HG03558 (cell line): ENCODE data around the gene FUZ.

Experiments used
- ATAC-seq: cut with Tn5 transposase; IDR thresholded peaks from one replicate; pipeline ENCODE4 v1.9.1; 2021; ENCODE audit warnings: moderate number of reproducible peaks; ENCODE audit not compliant: unreplicated experiment; ENCODE audit errors: extremely low read depth

Gene FUZ

GRCh38 chr19:49788857-49789256, 24.2 kb downstream of the FUZ start:
- no peak for ATAC-seq

- no peak for ATAC-seq
Observed at GRCh38 chr19:49787746-49788145, 25.3 kb downstream of the FUZ start.

GRCh38 chr19:49786376-49786820, 26.7 kb downstream of the FUZ start:
- ATAC-seq: no peak

GRCh38 chr19:49782515-49782914, 30.6 kb downstream of the FUZ start:
- ATAC-seq: no peak

- no peak for ATAC-seq
Observed at GRCh38 chr19:49781394-49781793, 31.7 kb downstream of the FUZ start.

GRCh38 chr19:49780861-49781260, 32.2 kb downstream of the FUZ start:
- ATAC-seq: no peak

GRCh38 chr19:49779731-49780555, 33.1 kb downstream of the FUZ start:
- ATAC-seq: no peak

GRCh38 chr19:49776371-49776764, 36.7 kb downstream of the FUZ start:
- no peak for ATAC-seq

GRCh38 chr19:49775742-49776370, 37.2 kb downstream of the FUZ start:
- ATAC-seq: no peak

- ATAC-seq: no peak
Observed at GRCh38 chr19:49774969-49775368, 38.1 kb downstream of the FUZ start.

- no peak for ATAC-seq
Observed at GRCh38 chr19:49773663-49774350, 39.3 kb downstream of the FUZ start.

- no peak for ATAC-seq
Observed at GRCh38 chr19:49772850-49773432, 40.2 kb downstream of the FUZ start.

- ATAC-seq: no peak
Observed at GRCh38 chr19:49771674-49772139, 41.4 kb downstream of the FUZ start.

GRCh38 chr19:49770529-49770928, 42.6 kb downstream of the FUZ start:
- ATAC-seq: no peak

GRCh38 chr19:49767967-49768581, 45.0 kb downstream of the FUZ start:
- no peak for ATAC-seq

GRCh38 chr19:49767381-49767780, 45.7 kb downstream of the FUZ start:
- no peak for ATAC-seq

GRCh38 chr19:49766930-49767299, 46.2 kb downstream of the FUZ start, which contains the start of gene AP2A1:
AP2A1 (plus strand) TSS chr19:49767001; CDS start chr19:49767134, 133 bp downstream.
- no peak for ATAC-seq

GRCh38 chr19:49766007-49766929, 46.8 kb downstream of the FUZ start:
- ATAC-seq: peak; percentile 79

- no peak for ATAC-seq
Observed at GRCh38 chr19:49764341-49764740, 48.8 kb downstream of the FUZ start.
